Cortex of kidney (tissue), 1 donor: ENCODE measurements around the gene SLC17A2.

Experiments used
- DNase-seq: peaks from one replicate; lab custom pipeline; 2025; lab: John Stamatoyannopoulos, UW

The SLC17A2 gene

GRCh38 chr6:25930532-25931410 lies at the start of gene SLC17A2:
Gene SLC17A2 (minus strand): TSS chr6:25930691. CDS start chr6:25925796, 4,895 bp downstream.
- no peak for DNase-seq

GRCh38 chr6:25975923-25976560 lies 45.6 kb upstream of the SLC17A2 start:
- DNase-seq, result no peak

GRCh38 chr6:25973923-25974555 lies 43.5 kb upstream of the SLC17A2 start:
- no peak for DNase-seq

- no peak for DNase-seq
Observed at GRCh38 chr6:25972902-25973301, 42.4 kb upstream of the SLC17A2 start.

GRCh38 chr6:25972128-25972527 lies 41.6 kb upstream of the SLC17A2 start:
- DNase-seq, result no peak

GRCh38 chr6:25971187-25971821 lies 40.8 kb upstream of the SLC17A2 start:
- no peak for DNase-seq

GRCh38 chr6:25968769-25969168 lies 38.3 kb upstream of the SLC17A2 start:
- DNase-seq, result no peak

GRCh38 chr6:25966711-25967110 lies 36.2 kb upstream of the SLC17A2 start:
- DNase-seq, result no peak

- no peak for DNase-seq
Observed at GRCh38 chr6:25965058-25965457, 34.6 kb upstream of the SLC17A2 start.

- no peak for DNase-seq
Observed at GRCh38 chr6:25963426-25964123, 33.1 kb upstream of the SLC17A2 start.

- no peak for DNase-seq
Observed at GRCh38 chr6:25962149-25963127, 31.9 kb upstream of the SLC17A2 start, which contains the start of gene TRIM38. Gene TRIM38 (plus strand): TSS chr6:25962802. CDS start chr6:25966523, 3,721 bp downstream.

- DNase-seq, result no peak
Observed at GRCh38 chr6:25961619-25962148, 31.2 kb upstream of the SLC17A2 start.

GRCh38 chr6:25960734-25961133 lies 30.2 kb upstream of the SLC17A2 start:
- DNase-seq, result no peak

- no peak for DNase-seq
Observed at GRCh38 chr6:25959890-25960536, 29.5 kb upstream of the SLC17A2 start.

GRCh38 chr6:25958700-25959162 lies 28.2 kb upstream of the SLC17A2 start:
- no peak for DNase-seq

GRCh38 chr6:25956226-25956625 lies 25.7 kb upstream of the SLC17A2 start:
- no peak for DNase-seq

GRCh38 chr6:25954756-25955155 lies 24.3 kb upstream of the SLC17A2 start:
- no peak for DNase-seq

- DNase-seq, result no peak
Observed at GRCh38 chr6:25953733-25954132, 23.2 kb upstream of the SLC17A2 start.

GRCh38 chr6:25952535-25952934 lies 22.0 kb upstream of the SLC17A2 start:
- DNase-seq, result no peak
